IMR-90 (cell line): Measurements from ENCODE around the gene PLCL1. TPM values are rescaled to one million over a fixed set of nuclear protein-coding genes. Genes with fewer than 3 reads are reported as not detected.

Experiments used
- ATAC-seq: fragments of 200-7000 bp; cut with Tn5 transposase; 2 replicates; pipeline ENCODE4 v1.9.1; 2020; ENCODE audit warnings: low read depth, mild to moderate bottlenecking, moderate library complexity
- BruUV-seq: library from RNA; stranded (reverse); fragments of 400-500 nt; replicated peaks from 2 replicates; lab custom pipeline; 2021; lab: Mats Ljungman, UMichigan
- CTCF ChIA-PET: fragments of 300-600 bp; formaldehyde crosslinking; extraction: SDS; loops from one replicate; lab custom pipeline; 2021; ENCODE audit warnings: antibody characterized with exemption; lab: Yijun Ruan, JAX
- POLR2A ChIA-PET: fragments of 300-600 bp; sonication (Branson Sonifier 250); formaldehyde crosslinking; loops from one replicate; lab custom pipeline; 2022; ENCODE audit warnings: antibody characterized with exemption; ENCODE audit not compliant: unreplicated experiment; lab: Charles Lee
- DNase-seq: peaks from one replicate; pipeline ENCODE4 v3.0.0; 2013
- H2AFZ ChIP-seq: replicated peaks from 2 replicates; pipeline ENCODE3; 2013; ENCODE audit warnings: low read length, mild to moderate bottlenecking; ENCODE audit not compliant: poor library complexity
- H2AK5ac ChIP-seq: 2 replicates; pipeline ENCODE4 v1.6.1; 2013; ENCODE audit warnings: low read depth, low read length, inconsistent platforms
- H2AK9ac ChIP-seq: replicated peaks from 2 replicates; pipeline ENCODE3; 2013; ENCODE audit warnings: mild to moderate bottlenecking, low read depth, low read length, moderate library complexity; ENCODE audit not compliant: poor library complexity
- H2BK120ac ChIP-seq: 2 replicates; pipeline ENCODE4 v1.6.1; 2013; ENCODE audit warnings: low read depth, low read length, inconsistent platforms
- H2BK15ac ChIP-seq: 3 replicates; pipeline ENCODE4 v1.6.1; 2013; ENCODE audit warnings: low read depth, low read length, inconsistent platforms
- H2BK20ac ChIP-seq: 2 replicates; pipeline ENCODE4 v1.6.1; 2013; ENCODE audit warnings: low read depth, mild to moderate bottlenecking, inconsistent platforms, low read length, moderate library complexity
- H2BK5ac ChIP-seq: 2 replicates; pipeline ENCODE4 v1.6.1; 2013; ENCODE audit warnings: mild to moderate bottlenecking, low read depth, low read length, inconsistent platforms; ENCODE audit not compliant: poor library complexity, severe bottlenecking
- H3K14ac ChIP-seq: replicated peaks from 2 replicates; pipeline ENCODE4 v1.6.1; 2013; ENCODE audit warnings: low read depth, low read length, inconsistent platforms
- H3K18ac ChIP-seq: 2 replicates; pipeline ENCODE4 v1.6.1; 2013; ENCODE audit warnings: low read depth, low read length, control low read depth
- H3K23ac ChIP-seq: 2 replicates; pipeline ENCODE4 v1.6.1; 2013; ENCODE audit warnings: low read depth, low read length, inconsistent platforms
- H3K27ac ChIP-seq: 2 replicates; pipeline ENCODE4 v1.5.1; 2013; ENCODE audit warnings: mild to moderate bottlenecking, control low read depth, low read length; ENCODE audit not compliant: insufficient read depth
- H3K27me3 ChIP-seq: 2 replicates; pipeline ENCODE4 v1.6.1; 2013; ENCODE audit warnings: low read length; ENCODE audit not compliant: control insufficient read depth, insufficient read depth
- H3K36me3 ChIP-seq: 2 replicates; pipeline ENCODE4 v1.6.1; 2013; ENCODE audit warnings: low read length, mixed read lengths; ENCODE audit not compliant: control insufficient read depth, insufficient read depth
- H3K4ac ChIP-seq: 2 replicates; pipeline ENCODE4 v1.6.1; 2013; ENCODE audit warnings: low read depth, low read length, inconsistent platforms
- H3K4me1 ChIP-seq: 2 replicates; pipeline ENCODE4 v1.6.1; 2013; ENCODE audit warnings: low read length, mixed read lengths; ENCODE audit not compliant: control insufficient read depth, insufficient read depth
- H3K4me2 ChIP-seq: 2 replicates; pipeline ENCODE4 v1.6.1; 2013; ENCODE audit warnings: low read depth, mild to moderate bottlenecking, control low read depth, low read length, moderate library complexity
- H3K4me3 ChIP-seq: 2 replicates; pipeline ENCODE4 v1.5.1; 2013; ENCODE audit warnings: low read depth, mild to moderate bottlenecking, control low read depth, low read length, moderate library complexity; ENCODE audit not compliant: insufficient read depth
- H3K56ac ChIP-seq: 2 replicates; pipeline ENCODE4 v1.6.1; 2013; ENCODE audit warnings: low read length, inconsistent platforms; ENCODE audit not compliant: insufficient read depth; ENCODE audit errors: extremely low read depth
- H3K79me1 ChIP-seq, 2 experiments: 2 replicates each; pipeline ENCODE4 v1.6.1; 2013; ENCODE audit warnings: low read length in 2 of 2, inconsistent platforms in 1 of 2, low read depth in 1 of 2
- H3K9ac ChIP-seq: 2 replicates; pipeline ENCODE4 v1.6.1; 2013; ENCODE audit warnings: low read depth, low read length, control low read depth
- H3K9me1 ChIP-seq: 2 replicates; pipeline ENCODE4 v1.6.1; 2013; ENCODE audit warnings: low read length, inconsistent platforms; ENCODE audit not compliant: insufficient read depth
- H3K9me3 ChIP-seq: 2 replicates; pipeline ENCODE4 v1.6.1; 2013; ENCODE audit warnings: low read length; ENCODE audit not compliant: control insufficient read depth, insufficient read depth
- H4K20me1 ChIP-seq: 2 replicates; pipeline ENCODE4 v1.6.1; 2013; ENCODE audit warnings: low read length, inconsistent platforms; ENCODE audit not compliant: insufficient read depth
- H4K5ac ChIP-seq: 2 replicates; pipeline ENCODE4 v1.6.1; 2013; ENCODE audit warnings: mild to moderate bottlenecking, low read depth, low read length, control low read depth
- H4K8ac ChIP-seq, 2 experiments: 2 replicates each; pipeline ENCODE4 v1.6.1; 2013; ENCODE audit warnings: low read depth in 2 of 2, low read length in 2 of 2, control low read depth in 1 of 2, inconsistent platforms in 1 of 2
- H4K91ac ChIP-seq: 2 replicates; pipeline ENCODE4 v1.6.1; 2013; ENCODE audit warnings: low read depth, low read length, inconsistent platforms; ENCODE audit not compliant: insufficient read depth
- CEBPB ChIP-seq: IDR thresholded peaks from 2 replicates; pipeline ENCODE4 v1.6.1; 2012; ENCODE audit warnings: low read depth, low read length, improper control_type of control experiment
- FOS ChIP-seq: fragments of 150-350 bp; IDR thresholded peaks from 2 replicates; pipeline ENCODE4 v1.6.1; 2016; ENCODE audit warnings: low read depth, low read length
- MXI1 ChIP-seq: IDR thresholded peaks from 2 replicates; pipeline ENCODE4 v1.6.1; 2012; ENCODE audit warnings: low read depth, mild to moderate bottlenecking, low read length, moderate library complexity, borderline replicate concordance
- RFX5 ChIP-seq: IDR thresholded peaks from 2 replicates; pipeline ENCODE4 v1.8.0; 2012; ENCODE audit warnings: low read depth, mild to moderate bottlenecking, low read length, moderate library complexity
- SMC3 ChIP-seq: fragments of 150-350 bp; IDR thresholded peaks from 2 replicates; pipeline ENCODE4 v1.6.1; 2016; ENCODE audit warnings: low read depth, mild to moderate bottlenecking, antibody characterized with exemption, low read length, moderate library complexity
- dilution Hi-C: fragments of 300-500 bp; cut with HindIII; formaldehyde crosslinking; loops from one replicate; pipeline ENCODE4 v1.14.3; 2018; ENCODE audit warnings: low sequenced_read_pairs; ENCODE audit not compliant: unreplicated experiment
- in situ Hi-C: fragments of 300-500 bp; cut with MboI; formaldehyde crosslinking; loops from 3 replicates; pipeline ENCODE4 v1.14.3; 2019; ENCODE audit warnings: low sequenced_read_pairs, inconsistent platforms, mixed read lengths
- intact Hi-C: fragments of 100-400 bp; cut with micrococcal nuclease; formaldehyde crosslinking; loops from 2 replicates; pipeline ENCODE4 v1.10.0; 2022
- polyA plus RNA-seq, 3 experiments: library from polyadenylated mRNA; depleted of rRNA; stranded (reverse); fragments of >200 nt; gene quantifications; 2 replicates each; pipeline ENCODE4 v1.2.3, GENCODE V29; 2012; ENCODE audit warnings: low replicate concordance in 1 of 3
- total RNA-seq: library from RNA; depleted of rRNA; stranded (reverse); fragments of >200 nt; gene quantifications from 2 replicates; pipeline ENCODE4 v1.2.3, GENCODE V29; 2012

Gene PLCL1
- total and polyA plus RNA-seq, 2 of the 4 experiments (the other 2 are of a cell fraction): 0.14 to 0.18 TPM

- Histone ChIP-seq H3K4me1 (no peaks in the 10 kb centered on the region), H2BK5ac (no peak overlapping the region), H3K79me1 (no peaks in the 10 kb centered on the region), H3K4me2 (no peak overlapping the region), H2AFZ (no peak overlapping the region), H3K23ac (no peak overlapping the region), H2BK120ac (no peak overlapping the region), H2AK9ac (no peak overlapping the region), H3K4ac (no peak overlapping the region), H4K91ac (no peak overlapping the region), H3K9ac (no peak overlapping the region), H2BK15ac (no peak overlapping the region), H4K20me1 (no peaks in the 10 kb centered on the region), H3K36me3 (no peaks in the 10 kb centered on the region), H3K9me3 (no peaks in the 10 kb centered on the region), H2BK20ac (no peak overlapping the region), H3K14ac (no peak overlapping the region), H3K56ac (no peak overlapping the region), H3K9me1 (no peaks in the 10 kb centered on the region), H3K27ac (no peak overlapping the region), H4K8ac (no peak overlapping the region), H3K18ac (no peak overlapping the region), H4K5ac (no peak overlapping the region), H3K4me3 (no peak overlapping the region), H2AK5ac (no peak overlapping the region), H3K27me3 (no peaks in the 10 kb centered on the region)
- in situ Hi-C loops: no loop called here
- CTCF ChIA-PET: interaction anchor here (0.8 to 1.3 kb wide), 2 partner anchors 9 to 62 kb away, joined by 3 read pairs; no protein-coding TSS in a partner anchor
- TF ChIP-seq FOS: no peak
- TF ChIP-seq SMC3: no peak
- no peak for TF ChIP-seq CEBPB
- no peak for TF ChIP-seq RFX5
- TF ChIP-seq MXI1: no peak
- no TSS peak for BruUV-seq
- dilution Hi-C loops: no loop called here
- no peak for DNase-seq
- ATAC-seq: no peak
- POLR2A ChIA-PET: no interaction called here
- intact Hi-C loops: no loop called here
These were observed 258.4 kb downstream of the PLCL1 start for GRCh38 chr2:198062826-198063225.
